SK-N-SH (cell line): ENCODE measurements around the gene PPP3CA. TPM values are rescaled to one million over a fixed set of nuclear protein-coding genes. Genes with fewer than 3 reads are reported as not detected.

Experiments used
- CTCF ChIA-PET: fragments of 300-600, 350-600 bp; formaldehyde crosslinking; extraction: SDS; loops from one replicate; lab custom pipeline; 2021; lab: Yijun Ruan, JAX
- POLR2A ChIA-PET: fragments of 350-600 bp; sonication (Branson Sonifier 250); formaldehyde crosslinking; extraction: SDS; loops from one replicate; lab custom pipeline; 2020; ENCODE audit warnings: antibody characterized with exemption, inconsistent platforms; lab: Yijun Ruan, JAX
- DNase-seq: peaks from one replicate; pipeline ENCODE4 v3.0.0; 2012
- H2AFZ ChIP-seq: fragments of 200-600 bp; sonication (generic); 2 replicates; pipeline ENCODE4 v1.8.1; 2016; ENCODE audit warnings: antibody characterized with exemption, mild to moderate bottlenecking, low read depth
- H3F3A ChIP-seq: fragments of 200-600 bp; sonication (generic); replicated peaks from 2 replicates; pipeline ENCODE3; 2016; ENCODE audit warnings: antibody characterized with exemption, mild to moderate bottlenecking; ENCODE audit not compliant: insufficient read depth
- H3K27ac ChIP-seq, 2 experiments: fragments of 200-500 bp in 1 of 2; fragments of 200-600 bp in 1 of 2; sonication (Bioruptor generic) in 1 of 2; sonication (generic), shearing (Covaris generic) in 1 of 2; 2 replicates each; pipeline versions ENCODE4 v1.5.1 to v1.6.1; 2014 to 2016; ENCODE audit warnings: low read depth in 2 of 2, inconsistent platforms in 1 of 2, low read length in 1 of 2, mild to moderate bottlenecking in 1 of 2, mixed read lengths in 1 of 2
- H3K27me3 ChIP-seq: fragments of 200-600 bp; sonication (generic), shearing (Covaris generic); 2 replicates; pipeline ENCODE4 v1.6.1; 2016; ENCODE audit warnings: mixed run types; ENCODE audit not compliant: insufficient read depth
- H3K36me3 ChIP-seq, 2 experiments: fragments of 200-500 bp in 1 of 2; fragments of 200-600 bp in 1 of 2; sonication (Bioruptor generic) in 1 of 2; sonication (generic) in 1 of 2; replicated peaks in 1 of 2; 2 replicates each; pipeline versions ENCODE3 to v1.5.1; 2014 to 2016; ENCODE audit warnings: low read length in 1 of 2, mild to moderate bottlenecking in 1 of 2; ENCODE audit not compliant: insufficient read depth in 2 of 2, control insufficient read depth in 1 of 2
- H3K4me1 ChIP-seq, 2 experiments: fragments of 200-500 bp in 1 of 2; fragments of 200-600 bp in 1 of 2; sonication (Bioruptor generic) in 1 of 2; sonication (generic), shearing (Covaris generic) in 1 of 2; 2 replicates each; pipeline versions ENCODE4 v1.5.1 to v1.6.1; 2014 to 2016; ENCODE audit warnings: low read depth in 1 of 2, low read length in 1 of 2, mixed run types in 1 of 2; ENCODE audit not compliant: insufficient read depth in 2 of 2, control insufficient read depth in 1 of 2
- H3K4me2 ChIP-seq: fragments of 200-600 bp; sonication (generic), shearing (Covaris generic); 2 replicates; pipeline ENCODE4 v1.6.1; 2017; ENCODE audit warnings: mixed run types
- H3K4me3 ChIP-seq, 2 experiments: fragments of 200-500 bp in 1 of 2; fragments of 200-600 bp in 1 of 2; sonication (Bioruptor generic) in 1 of 2; sonication (generic), shearing (Covaris generic) in 1 of 2; 2 replicates each; pipeline versions ENCODE4 v1.5.1 to v1.8.1; 2014 to 2016; ENCODE audit warnings: low read depth in 2 of 2, inconsistent platforms in 1 of 2, low read length in 1 of 2, mild to moderate bottlenecking in 1 of 2, mixed read lengths in 1 of 2, moderate library complexity in 1 of 2
- H3K79me2 ChIP-seq: fragments of 200-600 bp; sonication (generic); 2 replicates; pipeline ENCODE4 v1.8.1; 2017; ENCODE audit warnings: mild to moderate bottlenecking; ENCODE audit not compliant: insufficient read depth
- H3K9ac ChIP-seq: fragments of 200-600 bp; sonication (generic); 2 replicates; pipeline ENCODE4 v1.6.1; 2017; ENCODE audit warnings: mixed run types
- H3K9me2 ChIP-seq: fragments of 200-600 bp; sonication (generic); 2 replicates; pipeline ENCODE4 v1.6.1; 2017; ENCODE audit warnings: mixed run types
- H3K9me3 ChIP-seq: fragments of 200-600 bp; sonication (generic); 2 replicates; pipeline ENCODE4 v1.6.1; 2017; ENCODE audit warnings: mixed run types, mild to moderate bottlenecking, moderate library complexity
- H4K20me1 ChIP-seq: fragments of 200-600 bp; sonication (generic); 2 replicates; pipeline ENCODE4 v1.6.1; 2017; ENCODE audit warnings: mild to moderate bottlenecking, mixed run types; ENCODE audit not compliant: insufficient read depth
- ELF1 ChIP-seq: IDR thresholded peaks from 2 replicates; pipeline ENCODE4 v1.4.0; 2012
- FOSL2 ChIP-seq: IDR thresholded peaks from 2 replicates; pipeline ENCODE4 v1.4.0; 2012; ENCODE audit warnings: low read depth, mild to moderate bottlenecking, moderate library complexity, borderline replicate concordance
- FOXJ3 ChIP-seq: sonication (generic); formaldehyde crosslinking; IDR thresholded peaks from 2 replicates; pipeline ENCODE4 v1.5.1; 2020; ENCODE audit warnings: mild to moderate bottlenecking, missing genetic modification reagents
- FOXM1 ChIP-seq: IDR thresholded peaks from 2 replicates; pipeline ENCODE4 v1.4.0; 2012; ENCODE audit warnings: low read depth, mild to moderate bottlenecking
- GABPA ChIP-seq: IDR thresholded peaks from 2 replicates; pipeline ENCODE4 v1.4.0; 2012; ENCODE audit warnings: low read depth, mild to moderate bottlenecking
- IRF3 ChIP-seq: fragments of 150-350 bp; IDR thresholded peaks from 2 replicates; pipeline ENCODE4 v1.6.1; 2016; ENCODE audit warnings: mild to moderate bottlenecking, low read depth, low read length
- MAX ChIP-seq: IDR thresholded peaks from 2 replicates; pipeline ENCODE4 v1.4.0; 2012; ENCODE audit warnings: low read depth
- MEF2A ChIP-seq: IDR thresholded peaks from 2 replicates; pipeline ENCODE4 v1.4.0; 2012; ENCODE audit warnings: low read depth, borderline replicate concordance
- NFIC ChIP-seq: IDR thresholded peaks from 2 replicates; pipeline ENCODE4 v1.4.0; 2012; ENCODE audit warnings: borderline replicate concordance
- NRF1 ChIP-seq: IDR thresholded peaks from 2 replicates; pipeline ENCODE4 v1.6.1; 2012; ENCODE audit warnings: low read depth, mild to moderate bottlenecking, low read length
- RAD21 ChIP-seq: IDR thresholded peaks from 2 replicates; pipeline ENCODE4 v1.6.1; 2012; ENCODE audit warnings: mild to moderate bottlenecking, low read length
- RFX5 ChIP-seq: IDR thresholded peaks from 2 replicates; pipeline ENCODE4 v1.6.1; 2012; ENCODE audit warnings: mild to moderate bottlenecking, improper control_type of control experiment, low read length
- TAF1 ChIP-seq: IDR thresholded peaks from 2 replicates; pipeline ENCODE4 v1.6.1; 2012; ENCODE audit warnings: low read depth, mild to moderate bottlenecking, low read length, moderate library complexity, borderline replicate concordance
- TCF12 ChIP-seq: IDR thresholded peaks from 2 replicates; pipeline ENCODE4 v1.4.0; 2012
- TEAD4 ChIP-seq: IDR thresholded peaks from 2 replicates; pipeline ENCODE4 v1.4.0; 2012; ENCODE audit warnings: mild to moderate bottlenecking, borderline replicate concordance; ENCODE audit not compliant: insufficient read depth
- ZBTB33 ChIP-seq: IDR thresholded peaks from 2 replicates; pipeline ENCODE4 v1.4.0; 2012; ENCODE audit warnings: low read depth, borderline replicate concordance
- WGBS: methylation state at CpG from one replicate; pipeline ENCODE4 v1.1.6; 2017; ENCODE audit warnings: low lambda C conversion rate; 5-methylcytosine and 5-hydroxymethylcytosine counted together
- polyA plus RNA-seq, 3 experiments: library from polyadenylated mRNA; depleted of rRNA; stranded (reverse); fragments of >200 nt; gene quantifications; 2 replicates each; pipeline ENCODE4 v1.2.3, GENCODE V29; 2012

Gene PPP3CA
- polyA plus RNA-seq, 1 of the 3 experiments (the other 2 are of a cell fraction), result 10.7 TPM

- H3F3A ChIP-seq, result no peaks in the 10 kb centered on the region
- H3K79me2 ChIP-seq, result peaks cover 58% of the 10 kb centered on the region; the same call in 1 of the 2 replicates
- CTCF ChIA-PET, result no interaction called here
- no peak overlapping the region for H3K27ac ChIP-seq
- no peaks in the 10 kb centered on the region for H3K36me3 ChIP-seq
- H3K27me3 ChIP-seq, result no peaks in the 10 kb centered on the region
- no peak for TF ChIP-seq FOXJ3 (CRISPR knock-in tag)
- no peak for TF ChIP-seq NRF1
- no peak for TF ChIP-seq MAX
- TF ChIP-seq GABPA, result no peak
- no peak for TF ChIP-seq TCF12
- no peak for TF ChIP-seq MEF2A
- no peak for TF ChIP-seq ELF1
- TF ChIP-seq NFIC, result no peak
- TF ChIP-seq RFX5, result no peak
- TF ChIP-seq FOSL2, result no peak
- TF ChIP-seq IRF3, result no peak
- TF ChIP-seq ZBTB33, result no peak
- no peak for TF ChIP-seq TAF1
- peaks cover 36% of the 10 kb centered on the region; the same call in 1 of the 2 replicates for H4K20me1 ChIP-seq
- no peaks in the 10 kb centered on the region for H3K9me2 ChIP-seq
- no peak overlapping the region for H3K4me2 ChIP-seq
- no peaks in the 10 kb centered on the region for H3K9me3 ChIP-seq
- H3K4me3 ChIP-seq, result no peak overlapping the region
- H3K4me1 ChIP-seq, result peaks cover 0 to 6% of the 10 kb centered on the region in 2 experiments; a peak in 2 of 4 replicates
- POLR2A ChIA-PET, result no interaction called here
- H3K9ac ChIP-seq, result no peak overlapping the region
- H2AFZ ChIP-seq, result no peak overlapping the region
- DNase-seq, result no peak
Observed at GRCh38 chr4:101256222-101256621, 91.1 kb downstream of the PPP3CA start.

- Histone ChIP-seq H3F3A (no peaks in the 10 kb centered on the region), H4K20me1 (peaks cover 27% of the 10 kb centered on the region; the same call in 1 of the 2 replicates), H3K79me2 (peaks cover 52% of the 10 kb centered on the region), H3K27me3 (no peaks in the 10 kb centered on the region), H3K27ac (no peak overlapping the region), H3K9ac (no peak overlapping the region), H3K9me2 (no peaks in the 10 kb centered on the region), H3K4me1 (peaks cover 0 to 6% of the 10 kb centered on the region in 2 experiments; a peak in 2 of 4 replicates), H3K4me2 (no peak overlapping the region), H3K9me3 (no peaks in the 10 kb centered on the region)
- WGBS, result 88% methylated on average over 4 of the region's 4 CpGs
- ChIA-PET POLR2A (no interaction called here), CTCF (interaction anchor here (1.6 kb wide), 1 partner anchor 35 kb away, joined by 3 read pairs; no protein-coding TSS in a partner anchor)
- TF ChIP-seq FOXM1 (no peak), TEAD4 (no peak), RAD21 (no peak)
- TF ChIP-seq, all 33 proteins: peak for 0
- H3K36me3 ChIP-seq, result no peaks in the 10 kb centered on the region
- no peak overlapping the region for H3K4me3 ChIP-seq
- DNase-seq, result no peak
- H2AFZ ChIP-seq, result no peak overlapping the region
Observed at GRCh38 chr4:101254776-101255175, 92.5 kb downstream of the PPP3CA start.
